Measurements from ENCODE around the gene ZDHHC7. TPM values are rescaled to one million over a fixed set of nuclear protein-coding genes. Genes with fewer than 3 reads are reported as not detected.

ZDHHC7 gene
- total RNA-seq, 4 donors from 2014 or later = 49.8 to 59.2 (median 54.3) TPM

DNA sequence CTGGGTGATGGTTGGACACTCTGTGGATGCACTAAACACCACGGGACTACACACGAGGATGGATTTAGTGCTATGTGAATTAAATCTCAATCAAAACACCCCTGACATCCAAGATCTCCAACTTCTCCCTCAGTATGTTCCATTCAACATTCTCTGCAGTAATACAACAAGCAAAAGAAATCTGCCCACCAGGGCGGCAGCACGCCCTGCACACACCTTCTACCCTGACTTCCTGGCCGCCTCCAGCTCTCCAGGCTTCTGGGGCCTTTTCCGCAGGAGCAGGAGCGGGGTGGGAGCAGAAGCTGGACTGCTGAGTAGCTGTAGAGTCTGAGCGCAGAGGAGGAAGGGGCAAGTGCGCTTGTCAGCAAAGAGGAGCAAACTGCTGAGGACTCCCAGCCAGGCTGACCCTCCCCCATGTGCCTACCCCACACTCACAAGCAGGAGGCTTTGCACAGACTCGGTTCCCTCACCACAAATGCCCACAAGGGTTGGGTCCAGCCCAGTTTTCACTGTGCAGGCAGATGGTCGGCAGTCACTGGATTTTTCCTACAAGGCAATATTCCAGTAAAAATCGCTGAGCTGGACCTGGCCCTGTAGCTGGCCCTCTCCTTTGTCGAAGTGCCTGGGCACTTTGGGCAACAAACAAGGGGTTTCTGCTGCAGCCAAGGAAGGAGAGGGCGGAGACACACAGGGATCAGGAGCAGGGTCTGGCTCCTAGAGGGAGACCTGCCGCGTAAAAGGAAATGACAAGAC lies 22.8 kb downstream of the ZDHHC7 start:
- TF ChIP-seq POLR2A (IDR thresholded peaks at IDR 0.05) (no peak), CTCF (IDR thresholded peaks at IDR 0.05) (no peak)
- DNase-seq = no peak
- Histone ChIP-seq H3K9me3 (no peaks in the 10 kb centered on the region), H3K4me1 (peaks cover 0 to 8% of the 10 kb centered on the region in 2 donors), H3K4me3 (replicated peaks in 1 of 3) (no peak overlapping the region), H3K36me3 (peaks cover 24 to 33% of the 10 kb centered on the region in 2 donors), H3K27me3 (no peaks in the 10 kb centered on the region), H3K27ac (no peak overlapping the region)
- intact Hi-C loops (cut with DNase I) = no loop called here
- 81 to 95% methylated on average over 9 to 16 of the region's 16 CpGs for WGBS, 2 donors

DNA sequence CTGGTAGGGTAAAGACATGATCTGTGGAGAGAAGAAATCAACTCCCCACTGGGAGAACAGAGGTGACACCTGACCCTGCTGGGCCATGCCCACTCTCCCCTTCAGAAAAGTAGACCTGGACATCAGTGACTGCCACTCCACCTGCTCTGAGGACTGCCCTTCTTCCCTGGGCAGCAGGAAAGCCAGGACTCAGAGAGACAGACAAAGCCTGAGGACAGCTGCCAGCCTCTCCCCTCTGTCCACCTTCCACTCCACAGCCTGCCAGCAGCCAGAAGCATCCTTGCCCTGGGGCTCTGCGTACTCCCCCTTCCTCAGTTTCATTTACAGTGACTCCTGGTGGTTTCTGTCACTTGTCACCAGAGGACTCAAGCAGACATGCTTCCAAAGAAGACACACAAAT lies 24.5 kb downstream of the ZDHHC7 start:
- no peak for DNase-seq
- peaks cover 24 to 33% of the 10 kb centered on the region in 2 donors for H3K36me3 ChIP-seq

DNA sequence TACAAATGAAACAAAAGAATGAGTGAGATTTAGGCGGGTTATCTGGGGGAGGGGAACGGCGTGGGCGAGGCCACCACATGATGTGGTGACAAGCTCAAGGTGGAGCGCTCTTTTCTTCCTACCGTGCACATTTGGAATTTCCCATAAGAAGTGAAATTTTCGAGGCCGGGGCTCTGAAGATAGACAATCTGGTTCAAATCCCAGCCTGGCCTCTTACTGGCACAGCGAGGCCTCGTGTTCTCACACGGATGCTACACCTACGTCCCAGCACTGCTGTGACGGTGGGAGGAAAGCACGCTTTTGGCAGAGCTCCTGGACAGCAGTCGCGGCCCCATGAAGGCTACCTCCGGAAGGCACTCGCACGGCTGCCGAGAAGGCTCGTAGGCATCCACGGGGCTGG lies 25.2 kb downstream of the ZDHHC7 start:
- Histone ChIP-seq H3K36me3 (peaks cover 30 to 40% of the 10 kb centered on the region in 2 donors), H3K4me1 (no peaks in the 10 kb centered on the region), H3K27ac (no peak overlapping the region), H3K27me3 (no peaks in the 10 kb centered on the region), H3K4me3 (replicated peaks in 1 of 3) (no peak overlapping the region), H3K9me3 (no peaks in the 10 kb centered on the region)
- no peak for DNase-seq
- intact Hi-C loops (cut with DNase I) = no loop called here
- TF ChIP-seq CTCF (IDR thresholded peaks at IDR 0.05) (no peak), POLR2A (IDR thresholded peaks at IDR 0.05) (no peak)
- WGBS, 2 donors = 95 to 96% methylated on average over 21 to 22 of the region's 22 CpGs

More for the DNA sequence above, 24.5 kb downstream of the ZDHHC7 start:
- Histone ChIP-seq H3K27me3 (no peaks in the 10 kb centered on the region), H3K9me3 (no peaks in the 10 kb centered on the region), H3K4me1 (no peaks in the 10 kb centered on the region), H3K27ac (no peak overlapping the region), H3K4me3 (replicated peaks in 1 of 3) (no peak overlapping the region)
- TF ChIP-seq POLR2A (IDR thresholded peaks at IDR 0.05) = no peak
- no peak for TF ChIP-seq CTCF (IDR thresholded peaks at IDR 0.05)
- intact Hi-C loops (cut with DNase I) = no loop called here
- WGBS, 2 donors = 92 to 100% methylated on average over 1 of the region's 1 CpG

- peaks cover 32 to 45% of the 10 kb centered on the region in 2 donors for H3K36me3 ChIP-seq
- no peaks in the 10 kb centered on the region for H3K9me3 ChIP-seq
- no peaks in the 10 kb centered on the region for H3K27me3 ChIP-seq
- no peak for DNase-seq
- no peaks in the 10 kb centered on the region for H3K4me1 ChIP-seq
- TF ChIP-seq POLR2A (IDR thresholded peaks at IDR 0.05) (no peak), CTCF (IDR thresholded peaks at IDR 0.05) (no peak)
- H3K27ac ChIP-seq = no peak overlapping the region
- intact Hi-C loops (cut with DNase I) = no loop called here
- no peak overlapping the region for H3K4me3 ChIP-seq (replicated peaks in 1 of 3)
- 86% methylated on average over 15 of the region's 15 CpGs for WGBS, 2 donors
Observed at GRCh38 chr16:84985079-84986065, 26.0 kb downstream of the ZDHHC7 start.

All from thyroid gland (tissue), 4 donors.